ENCODE measurements around the gene FJX1. TPM values are rescaled to one million over a fixed set of nuclear protein-coding genes. Genes with fewer than 3 reads are reported as not detected.

FJX1 gene
- polyA plus RNA-seq, 4 donors, result 15.6 to 21.0 (median 17.8) TPM

- DNase-seq (ENCODE audit: low read depth in 4 of 4, low spot score in 2 of 4), result no peak
Observed at GRCh38 chr11:35605706-35606105, 12.6 kb upstream of the FJX1 start.

GRCh38 chr11:35606206-35606605, 12.1 kb upstream of the FJX1 start:
- no peak for DNase-seq (ENCODE audit: low read depth in 4 of 4, low spot score in 2 of 4)

- DNase-seq (ENCODE audit: low read depth in 4 of 4, low spot score in 2 of 4), result no peak
Observed at GRCh38 chr11:35608502-35608901, 9.8 kb upstream of the FJX1 start.

GRCh38 chr11:35609656-35610055, 8.6 kb upstream of the FJX1 start:
- DNase-seq (ENCODE audit: low read depth in 4 of 4, low spot score in 2 of 4), result no peak

GRCh38 chr11:35610631-35611030, 7.6 kb upstream of the FJX1 start:
- DNase-seq (ENCODE audit: low read depth in 4 of 4, low spot score in 2 of 4), result no peak

- DNase-seq (ENCODE audit: low read depth in 4 of 4, low spot score in 2 of 4), result no peak
Observed at GRCh38 chr11:35611741-35612140, 6.5 kb upstream of the FJX1 start.

- no peak for DNase-seq (ENCODE audit: low read depth in 4 of 4, low spot score in 2 of 4)
Observed at GRCh38 chr11:35614939-35615569, 3.2 kb upstream of the FJX1 start.

- no peak for DNase-seq (ENCODE audit: low read depth in 4 of 4, low spot score in 2 of 4)
Observed at GRCh38 chr11:35615921-35616900, 2.0 kb upstream of the FJX1 start.

- DNase-seq (ENCODE audit: low read depth in 4 of 4, low spot score in 2 of 4), result no peak
Observed at GRCh38 chr11:35617316-35617686, 959 bp upstream of the FJX1 start.

GRCh38 chr11:35618497-35619115, 346 bp downstream of the FJX1 start:
- no peak for DNase-seq (ENCODE audit: low read depth in 4 of 4, low spot score in 2 of 4)

GRCh38 chr11:35619116-35619854, 1.0 kb downstream of the FJX1 start:
- DNase-seq (ENCODE audit: low read depth in 4 of 4, low spot score in 2 of 4), result no peak

- DNase-seq (ENCODE audit: low read depth in 4 of 4, low spot score in 2 of 4), result no peak
Observed at GRCh38 chr11:35619855-35620640, 1.8 kb downstream of the FJX1 start.

GRCh38 chr11:35620795-35621194, 2.5 kb downstream of the FJX1 start:
- DNase-seq (ENCODE audit: low read depth in 4 of 4, low spot score in 2 of 4), result no peak

- no peak for DNase-seq (ENCODE audit: low read depth in 4 of 4, low spot score in 2 of 4)
Observed at GRCh38 chr11:35621620-35622019, 3.4 kb downstream of the FJX1 start.

- DNase-seq (ENCODE audit: low read depth in 4 of 4, low spot score in 2 of 4), result no peak
Observed at GRCh38 chr11:35622070-35622469, 3.8 kb downstream of the FJX1 start.

- DNase-seq (ENCODE audit: low read depth in 4 of 4, low spot score in 2 of 4), result no peak
Observed at GRCh38 chr11:35623621-35624168, 5.4 kb downstream of the FJX1 start.

GRCh38 chr11:35624316-35624715, 6.1 kb downstream of the FJX1 start:
- DNase-seq (ENCODE audit: low read depth in 4 of 4, low spot score in 2 of 4), result no peak

GRCh38 chr11:35624781-35625180, 6.5 kb downstream of the FJX1 start:
- DNase-seq (ENCODE audit: low read depth in 4 of 4, low spot score in 2 of 4), result no peak

GRCh38 chr11:35626501-35626900, 8.2 kb downstream of the FJX1 start:
- DNase-seq (ENCODE audit: low read depth in 4 of 4, low spot score in 2 of 4), result no peak

GRCh38 chr11:35629511-35629910, 11.3 kb downstream of the FJX1 start:
- DNase-seq (ENCODE audit: low read depth in 4 of 4, low spot score in 2 of 4), result no peak

Data from left renal cortex interstitium (tissue), 4 donors.